Left lobe of liver (tissue), 2 donors: Measurements from ENCODE around the gene CFAP20DC. TPM values are rescaled to one million over a fixed set of nuclear protein-coding genes. Genes with fewer than 3 reads are reported as not detected.
"Not testable (repeated sequence)": the region's sequence is repeated elsewhere in the genome, so short reads cannot be mapped to it uniquely, and the experiment has no call there.

Experiments
- ATAC-seq: fragments of 200-7000 bp; cut with Tn5 transposase; one replicate; pipeline ENCODE4 v1.9.1; 2020; ENCODE audit warnings: mild to moderate bottlenecking, moderate library complexity
- DNase-seq: peaks from one replicate; pipeline ENCODE4 v3.0.0-alpha.2; 2020; ENCODE audit warnings: low spot score
- total RNA-seq: library from RNA; stranded (reverse); gene quantifications from one replicate; pipeline ENCODE4 v1.2.1, GENCODE V29; 2021
- donor health status: DM: no; HTN: no; CAD: no; lungs with moderate emphysema.
- donor health status: DM: no; HTN: yes; CAD: no.

Gene CFAP20DC
- total RNA-seq, 1 donor from 2014 or later, result 1.2 TPM

GRCh38 chr3:58824777-58825176 lies 225.0 kb downstream of the CFAP20DC start:
- DNase-seq (no peak), ATAC-seq (peak; percentile 73)

- peak; percentile 50 for DNase-seq
These were observed 225.5 kb downstream of the CFAP20DC start for GRCh38 chr3:58824285-58824684.

GRCh38 chr3:58806551-58807244 lies 243.1 kb downstream of the CFAP20DC start:
- not testable (repeated sequence) for DNase-seq, ATAC-seq

More at GRCh38 chr3:58824285-58824684, 225.5 kb downstream of the CFAP20DC start:
- ATAC-seq, result peak; percentile 82

- no peak for DNase-seq
- ATAC-seq, result no peak
These were observed 244.9 kb downstream of the CFAP20DC start for GRCh38 chr3:58804914-58805313.

- ATAC-seq, result no peak
These were observed 248.3 kb downstream of the CFAP20DC start for GRCh38 chr3:58801541-58801940.

GRCh38 chr3:58800940-58801339 lies 248.9 kb downstream of the CFAP20DC start:
- ATAC-seq, result no peak
- no peak for DNase-seq

More at GRCh38 chr3:58801541-58801940, 248.3 kb downstream of the CFAP20DC start:
- DNase-seq, result no peak

GRCh38 chr3:58800032-58800431 lies 249.8 kb downstream of the CFAP20DC start:
- no peak for DNase-seq
- ATAC-seq, result no peak

GRCh38 chr3:58799271-58799670 lies 250.6 kb downstream of the CFAP20DC start:
- DNase-seq (no peak), ATAC-seq (no peak)

- no peak for DNase-seq
- no peak for ATAC-seq
These were observed 251.5 kb downstream of the CFAP20DC start for GRCh38 chr3:58798312-58798711.

GRCh38 chr3:58794750-58795149 lies 255.1 kb downstream of the CFAP20DC start:
- DNase-seq, result no peak
- ATAC-seq, result no peak

- ATAC-seq (peak; percentile 93), DNase-seq (no peak)
These were observed 255.9 kb downstream of the CFAP20DC start for GRCh38 chr3:58793938-58794337.

GRCh38 chr3:58792921-58793451 lies 256.8 kb downstream of the CFAP20DC start:
- DNase-seq, result no peak
- no peak for ATAC-seq

- ATAC-seq, result no peak
- DNase-seq, result no peak
These were observed 260.4 kb downstream of the CFAP20DC start for GRCh38 chr3:58789385-58789784.

- ATAC-seq (no peak), DNase-seq (no peak)
These were observed 264.9 kb downstream of the CFAP20DC start for GRCh38 chr3:58784888-58785287.

- DNase-seq, result no peak
- ATAC-seq, result no peak
These were observed 265.4 kb downstream of the CFAP20DC start for GRCh38 chr3:58784425-58784824.

GRCh38 chr3:58783845-58784244 lies 266.0 kb downstream of the CFAP20DC start:
- no peak for DNase-seq
- no peak for ATAC-seq

GRCh38 chr3:58779934-58780333 lies 269.9 kb downstream of the CFAP20DC start:
- ATAC-seq (no peak), DNase-seq (no peak)

- DNase-seq (no peak), ATAC-seq (no peak)
These were observed 273.6 kb downstream of the CFAP20DC start for GRCh38 chr3:58776231-58776630.

GRCh38 chr3:58772462-58772861 lies 277.4 kb downstream of the CFAP20DC start:
- no peak for ATAC-seq
- no peak for DNase-seq

GRCh38 chr3:58769065-58769464 lies 280.8 kb downstream of the CFAP20DC start:
- DNase-seq (no peak), ATAC-seq (no peak)

GRCh38 chr3:58766587-58767282 lies 283.1 kb downstream of the CFAP20DC start:
- DNase-seq (no peak), ATAC-seq (peak; percentile 70)

- ATAC-seq, result no peak
- DNase-seq, result no peak
These were observed 294.7 kb downstream of the CFAP20DC start for GRCh38 chr3:58755150-58755549.
